ENCODE measurements around the gene KCNE4. TPM values are rescaled to one million over a fixed set of nuclear protein-coding genes. Genes with fewer than 3 reads are reported as not detected.

Gene KCNE4
- total RNA-seq, 1 donor from 2014 or later: 1.2 TPM

DNA sequence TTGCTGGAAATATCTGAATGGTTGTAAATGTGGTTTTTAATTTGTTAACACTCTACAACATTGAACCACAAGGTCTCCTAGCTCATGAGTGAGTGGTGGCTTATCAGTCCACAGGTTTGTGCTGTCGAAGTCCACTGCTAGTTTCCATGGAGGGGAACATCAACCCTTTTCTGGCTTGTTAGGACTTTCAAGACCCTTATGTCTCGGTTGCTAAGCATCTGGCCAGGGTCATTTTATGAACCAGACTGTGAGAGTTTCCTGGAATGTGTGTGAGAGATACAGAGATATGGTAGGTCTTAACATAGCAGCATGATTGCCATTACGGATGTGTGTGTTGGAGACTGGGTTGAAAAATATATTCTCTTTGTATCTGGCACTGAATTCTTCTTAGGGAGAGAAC lies 36.9 kb downstream of the KCNE4 start:
- no peak for DNase-seq

DNA sequence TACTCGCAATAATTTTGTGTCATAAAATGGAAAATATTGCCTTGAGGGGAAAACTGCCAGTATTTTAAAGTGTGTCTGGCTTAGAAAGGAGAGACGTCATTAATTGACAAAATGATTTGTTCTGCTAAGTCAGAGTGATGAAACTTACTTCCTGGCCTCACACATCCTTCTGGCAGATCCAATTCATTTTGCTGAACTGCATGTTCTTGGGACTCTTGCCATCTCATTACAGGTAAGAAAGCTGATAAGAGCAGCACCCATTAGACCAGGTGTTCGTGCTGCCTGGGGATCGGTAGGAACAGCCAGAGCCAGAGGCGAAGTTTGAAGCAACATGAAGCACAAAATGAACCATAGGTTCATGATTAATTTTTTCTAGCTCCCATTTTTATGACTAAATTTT lies 38.0 kb downstream of the KCNE4 start:
- no peak for DNase-seq

DNA sequence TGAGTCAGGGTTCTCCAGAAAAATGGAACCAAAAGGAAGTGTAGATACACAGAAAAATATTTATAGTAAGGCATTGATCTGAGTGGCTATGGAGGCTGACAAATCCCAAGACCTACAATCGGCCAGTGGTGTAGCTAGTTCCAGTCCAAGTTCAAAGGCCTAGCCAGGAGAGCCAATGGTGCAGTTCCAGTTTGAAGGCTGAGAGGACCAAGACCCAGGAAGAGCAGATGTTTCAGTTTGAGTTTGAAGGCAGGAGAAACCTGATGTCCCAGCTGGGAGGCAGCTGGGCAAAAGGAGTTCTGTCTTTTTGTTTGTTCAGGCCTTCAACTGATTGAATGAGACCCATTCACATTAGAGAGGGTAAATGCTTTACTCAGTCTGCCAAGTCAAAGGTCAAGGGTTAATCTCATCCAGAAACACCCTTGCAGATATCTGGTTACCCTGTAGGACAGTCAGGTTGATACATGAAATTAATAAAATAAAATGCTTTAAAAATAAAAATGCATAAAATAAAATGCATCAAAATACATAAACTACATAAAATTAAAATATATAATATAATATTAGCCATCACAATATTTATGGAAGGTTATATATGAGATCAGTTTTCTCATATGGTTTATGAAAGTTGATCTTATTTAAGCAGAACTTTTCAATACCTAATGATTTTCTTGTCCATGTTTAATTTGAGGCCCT lies 38.7 kb downstream of the KCNE4 start:
- DNase-seq: no peak

DNA sequence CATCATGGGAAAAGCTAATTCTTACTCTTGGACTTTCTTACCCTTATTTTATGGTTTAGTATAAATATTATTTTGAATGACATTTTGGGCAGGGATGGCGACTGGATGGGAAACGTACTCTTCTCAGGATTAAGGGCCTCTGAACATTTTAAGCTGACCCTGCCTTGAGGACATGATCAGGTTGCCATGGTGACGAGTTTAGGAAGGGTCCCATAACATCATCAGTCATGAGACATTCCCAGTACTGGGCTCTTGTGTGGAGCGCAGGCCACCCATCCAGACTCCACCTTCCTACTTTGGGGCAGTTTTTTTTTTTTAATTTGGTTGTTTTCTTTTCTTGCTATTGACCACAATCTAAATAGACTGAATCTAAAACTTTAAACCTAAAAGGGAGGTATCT lies 40.7 kb downstream of the KCNE4 start:
- no peak for DNase-seq

DNA sequence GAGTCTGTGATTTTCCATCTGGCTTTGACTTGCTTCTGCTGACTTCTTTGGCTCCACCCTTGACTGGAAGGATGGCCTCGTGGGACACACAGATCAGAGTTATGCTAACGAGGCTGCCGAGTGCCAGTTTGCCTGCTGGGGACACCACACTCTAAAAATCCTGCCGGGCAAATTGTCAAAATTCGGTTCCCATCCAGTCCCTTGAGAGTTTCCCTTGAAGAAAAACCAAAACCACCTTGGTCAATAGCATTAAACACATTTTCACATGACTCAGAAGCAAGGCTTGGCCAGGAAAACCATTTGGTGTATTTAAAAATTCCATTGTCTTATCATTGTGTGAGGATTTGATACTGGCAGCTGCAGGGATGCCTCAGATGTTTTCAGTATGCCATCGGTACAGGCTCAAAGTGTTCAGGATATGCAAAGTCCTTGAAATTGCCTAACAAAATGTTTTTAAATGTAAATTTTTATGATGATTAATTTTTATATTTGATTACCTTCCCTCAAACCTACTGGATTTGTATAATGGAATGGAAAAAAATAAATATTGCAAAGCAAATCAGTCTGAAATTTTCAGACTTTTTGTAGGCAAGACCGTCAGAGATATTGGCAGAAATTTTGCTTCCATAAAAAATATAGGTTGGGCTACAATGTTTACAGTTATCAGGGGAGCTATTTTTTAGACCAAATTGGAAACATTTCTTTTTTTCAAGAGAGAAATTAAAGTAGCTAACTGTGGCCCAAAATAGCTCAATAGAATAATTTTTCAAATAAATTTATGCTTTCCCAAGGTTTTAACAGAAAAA lies 41.6 kb downstream of the KCNE4 start:
- peak; percentile 5 for DNase-seq

DNA sequence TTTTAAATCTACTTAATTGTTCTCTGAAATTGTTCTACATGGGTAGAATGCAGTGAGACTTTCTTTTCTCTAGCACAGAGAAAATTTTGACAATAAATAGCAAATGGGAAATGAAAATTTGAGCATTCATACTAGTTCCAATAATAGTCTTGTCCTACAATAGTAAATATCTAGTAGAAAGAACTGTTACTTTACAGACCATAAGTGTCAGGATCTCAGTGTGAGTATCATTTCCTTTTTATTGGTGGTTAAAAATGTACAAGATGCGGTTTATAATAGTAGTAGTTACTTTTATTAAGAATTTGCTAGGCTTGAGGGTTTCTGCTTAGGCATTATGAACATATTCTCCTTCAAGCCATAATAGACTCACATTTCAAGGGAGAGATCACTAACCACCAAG lies 43.2 kb downstream of the KCNE4 start:
- no peak for DNase-seq

DNA sequence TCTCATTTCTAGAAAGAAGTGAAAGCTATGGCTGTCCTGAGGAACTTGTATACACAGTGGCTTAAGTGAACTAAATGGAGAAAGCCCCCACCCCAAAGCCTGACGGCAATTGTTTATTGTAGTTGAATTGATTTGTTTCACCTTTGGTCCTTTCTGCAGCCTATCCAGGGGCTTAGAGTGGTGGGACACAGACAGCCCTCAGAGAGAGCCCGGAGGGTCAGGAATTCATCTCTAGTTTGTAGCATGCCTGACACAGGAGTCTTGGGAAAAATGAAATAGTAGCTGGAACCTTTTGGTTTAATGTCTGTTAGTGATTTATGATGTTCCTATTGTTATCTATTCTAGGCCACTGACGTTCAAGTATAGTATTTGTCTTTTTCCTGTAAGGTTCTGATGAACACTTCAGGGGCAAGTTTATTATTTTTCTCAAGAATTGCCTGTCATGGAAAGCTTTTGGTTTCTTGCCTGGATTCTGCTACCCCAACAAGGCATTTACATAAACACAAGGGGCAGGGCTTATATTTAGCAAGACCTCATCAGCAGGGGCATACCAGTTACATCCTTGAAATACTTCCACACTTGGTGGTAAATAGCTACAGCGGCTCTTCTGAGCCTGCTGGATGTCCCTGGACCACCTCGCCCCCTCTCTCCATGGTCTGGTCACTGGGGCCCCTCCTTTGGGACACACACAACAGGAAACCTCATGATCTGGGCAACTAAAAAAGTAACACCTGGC lies 44.4 kb downstream of the KCNE4 start:
- DNase-seq: no peak

DNA sequence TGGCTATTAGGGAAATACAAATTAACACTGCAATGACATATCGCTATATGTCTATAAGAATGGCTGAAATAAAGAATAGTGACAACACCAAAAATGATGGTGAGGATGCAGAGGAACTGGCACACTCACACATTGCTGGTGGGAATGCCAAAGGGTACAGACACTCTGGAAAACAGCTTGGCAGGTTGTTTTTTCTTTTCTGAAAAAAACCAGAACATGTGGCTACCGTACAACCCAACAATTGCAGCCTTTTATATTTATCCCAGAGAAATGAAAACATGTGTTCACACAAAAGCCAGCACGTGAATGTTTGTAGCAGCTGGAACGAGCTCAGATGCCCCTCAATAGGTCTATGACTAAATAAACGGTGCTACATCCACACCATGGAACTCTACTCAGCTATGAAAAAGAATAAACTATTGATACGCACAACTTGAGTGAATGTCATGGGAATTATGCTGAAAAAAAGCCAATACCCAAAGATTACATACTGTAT lies 45.9 kb downstream of the KCNE4 start:
- DNase-seq: no peak

DNA sequence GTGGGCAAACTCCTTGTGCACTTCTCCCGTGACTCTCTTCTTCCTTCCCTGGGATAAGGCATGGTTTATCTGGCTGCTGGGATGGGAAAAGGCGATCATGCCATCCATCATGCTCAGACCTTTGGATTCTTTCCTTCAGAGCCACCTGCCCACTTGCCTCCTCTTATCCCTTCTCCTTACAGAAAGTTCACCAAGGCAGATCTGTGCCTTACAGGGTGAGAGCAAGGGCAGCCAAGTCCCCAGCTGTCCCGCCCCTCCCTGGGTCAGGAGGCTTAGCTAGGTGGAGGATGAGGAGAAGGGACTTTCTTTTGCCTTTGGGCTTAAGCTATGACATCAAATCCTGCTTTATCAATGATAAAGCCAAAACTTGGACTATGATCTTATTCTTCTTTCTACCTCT lies 47.6 kb downstream of the KCNE4 start:
- DNase-seq: no peak

DNA sequence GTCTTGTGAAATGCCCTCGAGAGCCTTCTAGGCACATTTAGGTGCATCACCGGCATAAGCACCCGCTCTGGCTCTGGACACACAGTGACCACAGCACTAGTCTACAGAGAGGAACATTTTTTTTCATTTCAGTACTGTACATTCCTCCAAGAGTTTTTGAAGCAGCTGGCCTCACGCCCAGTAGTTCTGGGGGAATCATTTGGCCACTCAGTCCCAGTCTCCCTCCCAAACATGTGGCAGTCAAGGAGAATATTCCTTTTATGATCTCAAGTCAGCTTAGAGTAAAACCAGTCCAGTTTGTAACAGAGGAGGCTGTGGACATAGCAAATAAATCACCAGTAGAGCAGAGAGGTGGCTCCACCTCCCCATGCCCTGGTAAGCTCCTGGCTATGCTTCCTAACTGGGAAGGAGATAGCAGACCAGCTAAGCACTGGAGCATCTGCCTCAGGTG lies 48.1 kb downstream of the KCNE4 start:
- no peak for DNase-seq

DNA sequence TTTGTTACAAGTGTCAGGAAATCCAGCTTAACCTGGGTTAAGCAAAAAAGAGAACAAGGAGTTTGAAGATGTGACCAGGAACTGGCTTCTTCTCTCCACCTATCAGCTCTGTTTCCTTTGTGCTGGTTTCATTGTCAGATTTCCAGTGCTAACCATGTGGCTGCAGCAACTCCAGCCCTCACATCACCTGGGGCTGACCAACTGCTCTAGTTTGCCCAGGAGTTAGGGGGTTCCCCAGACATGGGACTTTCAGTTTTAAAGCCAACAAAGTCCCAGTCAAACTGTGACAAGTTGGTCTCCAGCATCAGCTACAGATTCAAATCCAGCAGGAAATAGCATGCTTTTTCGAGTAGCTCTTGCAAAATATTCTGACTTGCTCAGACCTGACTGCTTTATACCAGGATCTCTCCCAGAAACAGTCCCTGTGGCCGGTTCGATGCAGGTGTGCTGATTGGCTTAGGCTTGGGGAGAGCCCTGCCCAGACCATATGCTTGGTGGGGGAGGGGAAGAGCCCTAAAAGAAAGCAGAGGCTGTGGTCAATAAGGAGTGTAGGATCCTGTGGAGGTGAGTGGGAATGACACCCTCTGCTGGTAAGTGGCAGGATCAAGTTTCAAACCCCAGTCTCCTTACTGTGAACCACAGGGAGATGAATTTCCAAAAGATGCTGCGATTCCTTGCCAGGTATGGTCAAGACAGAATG lies 49.5 kb downstream of the KCNE4 start:
- peak; percentile 51 for DNase-seq

DNA sequence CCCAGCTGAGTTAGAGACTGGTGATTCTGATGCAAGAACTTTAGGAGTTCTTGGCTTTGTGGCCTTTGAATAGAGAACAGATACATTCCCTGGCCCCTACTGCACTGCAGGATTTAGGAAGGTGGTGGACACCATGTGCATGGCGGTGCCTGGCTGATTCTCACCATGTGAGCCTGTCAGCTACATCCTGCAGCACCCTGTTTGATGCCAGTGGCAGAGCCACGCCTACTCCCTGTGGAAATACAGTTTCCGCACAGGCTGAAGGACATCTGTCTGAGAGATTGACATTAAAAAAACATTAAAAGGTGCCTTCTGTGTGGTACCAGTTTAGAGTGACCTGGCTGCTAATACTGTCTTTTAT lies 50.0 kb downstream of the KCNE4 start:
- DNase-seq: no peak

DNA sequence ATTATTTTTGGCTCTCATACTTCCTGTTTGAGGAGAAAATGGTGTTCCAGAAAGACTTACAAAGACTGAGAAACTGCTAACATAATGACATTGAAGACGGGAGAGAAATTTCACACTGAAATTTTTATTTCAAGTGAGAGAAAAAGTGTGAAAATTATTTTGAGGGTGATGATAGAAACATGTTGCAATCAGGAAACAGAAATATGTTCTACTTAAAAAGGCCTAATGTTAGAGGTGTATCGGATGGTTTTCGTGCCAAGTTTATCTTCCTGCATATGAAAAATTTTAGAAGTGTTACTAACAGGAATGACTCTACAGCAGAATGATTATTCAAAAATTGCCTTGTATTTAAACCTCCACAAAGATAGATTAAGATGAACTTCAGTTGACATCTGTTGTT lies 50.5 kb downstream of the KCNE4 start:
- DNase-seq: no peak

DNA sequence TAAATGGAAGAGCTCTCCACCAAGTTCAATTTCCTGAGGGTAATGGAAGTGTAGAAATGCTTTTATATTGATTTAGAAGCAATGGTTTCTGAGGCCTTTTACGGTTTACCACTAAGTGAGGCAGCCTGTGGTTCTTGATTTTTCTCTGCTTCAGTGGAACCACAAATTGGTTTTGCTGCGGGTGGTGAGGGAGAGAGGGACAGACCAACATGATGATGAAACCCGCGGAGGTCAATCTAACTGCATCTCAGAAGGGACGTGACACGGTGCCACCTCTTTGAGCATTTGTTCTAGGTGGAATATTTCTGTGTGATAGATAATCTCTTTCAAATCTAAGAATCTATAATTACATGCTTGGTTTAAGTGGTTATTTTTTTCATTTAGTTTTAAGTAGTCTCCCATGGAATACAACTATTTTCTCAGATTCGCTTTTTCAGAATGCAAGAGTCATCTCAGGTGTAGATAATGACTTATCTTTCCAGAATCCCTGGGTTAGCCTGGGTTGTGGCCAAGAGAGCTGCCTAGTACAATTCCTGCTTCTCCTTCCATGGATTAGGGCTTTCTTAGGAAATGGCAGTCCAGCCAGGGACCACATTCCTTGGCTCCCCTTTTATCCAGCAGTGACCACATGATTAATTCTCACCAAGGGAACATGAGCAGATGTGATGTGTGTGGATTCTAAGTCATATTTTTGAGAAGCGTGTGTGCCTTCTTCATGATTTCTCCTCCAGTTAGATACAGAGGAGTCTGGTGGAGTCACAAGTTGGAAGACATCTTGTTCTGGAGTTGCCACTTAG lies 52.5 kb downstream of the KCNE4 start:
- DNase-seq: no peak

Other genes with a start within 250 kb of the KCNE4 start
- 125 and 137 TPM in 2 replicates for gene ACSL3, start 191.2 kb upstream of the KCNE4 start, total RNA-seq